ENCODE results near the gene PLEKHA7. TPM values are rescaled to one million over a fixed set of nuclear protein-coding genes. Genes with fewer than 3 reads are reported as not detected.

PLEKHA7 gene
- total RNA-seq, 1 donor from 2014 or later: 77.1 TPM

GRCh38 chr11:16896729-16897469, 117.3 kb downstream of the PLEKHA7 start:
- peak overlapping the region; percentile 57 for H3K27ac Mint-ChIP-seq
- peaks cover 51% of the 10 kb centered on the region for H3K4me1 Mint-ChIP-seq (ENCODE audit: low read depth)
- peaks cover 1% of the 10 kb centered on the region for H3K36me3 Mint-ChIP-seq (ENCODE audit: insufficient read depth)
- H3K27me3 Mint-ChIP-seq: no peaks in the 10 kb centered on the region
- H3K4me3 Mint-ChIP-seq (ENCODE audit: low read depth): no peak overlapping the region
- no peaks in the 10 kb centered on the region for H3K9me3 Mint-ChIP-seq (ENCODE audit: low read depth)
- DNase-seq (ENCODE audit: low spot score, unreplicated experiment): no peak
- TF ChIP-seq CTCF (IDR thresholded peaks at IDR 0.05; ENCODE audit: unreplicated experiment): no peak

DNA sequence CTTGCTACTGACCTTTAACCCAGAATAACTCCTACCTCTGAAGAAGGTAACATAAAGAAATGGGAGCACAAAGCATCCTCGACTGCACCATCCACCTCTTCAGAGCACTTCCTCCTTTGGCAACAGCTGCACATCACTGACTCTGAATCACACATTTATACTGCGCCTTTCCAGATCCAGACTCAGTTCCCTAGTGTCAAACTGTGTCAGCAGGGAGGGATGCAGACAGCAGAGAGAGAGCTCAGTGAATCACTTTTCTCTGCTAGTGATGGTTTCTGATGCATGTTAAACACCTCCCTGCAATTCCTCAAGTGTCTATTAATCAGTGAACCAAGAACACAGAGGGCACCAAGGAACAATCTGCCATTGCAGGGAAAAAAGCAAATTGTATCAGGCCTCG, 118.9 kb downstream of the PLEKHA7 start:
- TF ChIP-seq CTCF (IDR thresholded peaks at IDR 0.05; ENCODE audit: unreplicated experiment): no peak
- H3K27ac Mint-ChIP-seq: no peak overlapping the region
- no peak for DNase-seq (ENCODE audit: low spot score, unreplicated experiment)
- H3K4me3 Mint-ChIP-seq (ENCODE audit: low read depth): no peak overlapping the region
- peaks cover 1% of the 10 kb centered on the region for H3K36me3 Mint-ChIP-seq (ENCODE audit: insufficient read depth)
- H3K4me1 Mint-ChIP-seq (ENCODE audit: low read depth): peaks cover 56% of the 10 kb centered on the region
- peaks cover 1% of the 10 kb centered on the region for H3K9me3 Mint-ChIP-seq (ENCODE audit: low read depth)
- no peaks in the 10 kb centered on the region for H3K27me3 Mint-ChIP-seq

DNA sequence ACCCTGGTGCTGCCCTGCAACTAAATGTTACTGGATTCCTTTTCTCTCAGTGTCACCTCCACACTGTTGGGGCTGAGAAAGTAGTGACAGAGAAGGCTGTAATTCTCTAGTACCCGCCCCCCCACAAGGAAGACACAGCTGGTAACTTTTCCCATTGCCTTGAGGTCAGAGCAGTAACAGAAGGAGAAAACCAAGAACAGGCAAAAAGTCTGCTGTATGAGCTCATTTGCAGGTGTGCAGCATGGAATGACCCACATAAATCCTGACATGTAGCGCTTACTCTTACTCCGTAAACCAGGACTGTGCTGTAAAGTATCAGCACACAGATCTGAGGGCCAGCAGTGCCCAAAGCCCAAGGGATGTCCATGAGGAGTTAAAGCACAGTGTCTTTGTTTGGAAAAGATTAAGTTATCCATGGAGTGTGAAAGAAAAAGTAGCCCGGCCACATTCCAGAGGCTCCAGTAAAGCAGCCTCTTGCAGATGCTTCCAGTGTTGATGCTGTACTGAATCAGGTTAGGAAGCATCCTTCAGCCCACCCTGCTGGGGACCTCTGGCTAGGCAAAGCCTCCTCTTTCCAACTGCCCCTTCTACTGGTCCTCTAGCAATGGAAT, 120.7 kb downstream of the PLEKHA7 start:
- Mint-ChIP-seq H3K27ac (peak overlapping the region; percentile 89), H3K4me3 (ENCODE audit: low read depth) (no peak overlapping the region), H3K9me3 (ENCODE audit: low read depth) (peaks cover 14% of the 10 kb centered on the region), H3K4me1 (ENCODE audit: low read depth) (peaks cover 58% of the 10 kb centered on the region), H3K27me3 (no peaks in the 10 kb centered on the region), H3K36me3 (ENCODE audit: insufficient read depth) (peaks cover 12% of the 10 kb centered on the region)
- DNase-seq (ENCODE audit: low spot score, unreplicated experiment): no peak
- no peak for TF ChIP-seq CTCF (IDR thresholded peaks at IDR 0.05; ENCODE audit: unreplicated experiment)

DNA sequence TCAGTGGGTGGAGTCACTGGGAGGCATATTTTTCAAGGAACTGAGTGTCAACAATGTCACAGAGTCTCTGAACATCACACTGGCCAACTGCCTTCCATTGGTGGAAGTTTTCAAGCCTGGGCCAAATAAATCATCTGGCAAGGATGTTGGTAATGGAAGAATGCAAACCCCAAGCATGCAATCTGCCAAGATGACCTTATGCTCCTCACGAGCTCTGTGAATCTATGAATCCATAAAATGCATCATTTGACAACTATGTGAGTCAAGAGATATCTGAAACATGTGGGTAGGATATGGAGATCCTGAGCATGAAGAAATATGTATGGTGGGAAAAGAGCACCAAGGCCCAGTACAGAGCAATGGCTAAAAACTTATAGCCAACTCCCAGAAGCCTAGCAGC, 122.2 kb downstream of the PLEKHA7 start:
- no peaks in the 10 kb centered on the region for H3K27me3 Mint-ChIP-seq
- H3K36me3 Mint-ChIP-seq (ENCODE audit: insufficient read depth): peaks cover 13% of the 10 kb centered on the region
- H3K9me3 Mint-ChIP-seq (ENCODE audit: low read depth): peaks cover 14% of the 10 kb centered on the region
- peaks cover 47% of the 10 kb centered on the region for H3K4me1 Mint-ChIP-seq (ENCODE audit: low read depth)
- DNase-seq (ENCODE audit: low spot score, unreplicated experiment): no peak
- no peak overlapping the region for H3K27ac Mint-ChIP-seq
- H3K4me3 Mint-ChIP-seq (ENCODE audit: low read depth): no peak overlapping the region
- TF ChIP-seq CTCF (IDR thresholded peaks at IDR 0.05; ENCODE audit: unreplicated experiment): no peak

- no peak overlapping the region for H3K27ac Mint-ChIP-seq
- H3K36me3 Mint-ChIP-seq (ENCODE audit: insufficient read depth): peaks cover 14% of the 10 kb centered on the region
- H3K4me3 Mint-ChIP-seq (ENCODE audit: low read depth): no peak overlapping the region
- H3K4me1 Mint-ChIP-seq (ENCODE audit: low read depth): peaks cover 42% of the 10 kb centered on the region
- DNase-seq (ENCODE audit: low spot score, unreplicated experiment): no peak
- peaks cover 14% of the 10 kb centered on the region for H3K9me3 Mint-ChIP-seq (ENCODE audit: low read depth)
- no peaks in the 10 kb centered on the region for H3K27me3 Mint-ChIP-seq
- TF ChIP-seq CTCF (IDR thresholded peaks at IDR 0.05; ENCODE audit: unreplicated experiment): no peak
Observed at GRCh38 chr11:16891165-16891564, 123.0 kb downstream of the PLEKHA7 start.
